Motor neuron (in vitro differentiated cells): ENCODE results near the gene TBC1D7. TPM values are rescaled to one million over a fixed set of nuclear protein-coding genes. Genes with fewer than 3 reads are reported as not detected.

Experiments
- ATAC-seq, 8 experiments: fragments of 200-7000 bp; cut with Tn5 transposase; replicated peaks in 6 of 8; 2 replicates each; pipeline ENCODE4 v1.8.0; 2021; ENCODE audit warnings: mild to moderate bottlenecking in 8 of 8, moderate library complexity in 8 of 8
- H3K27ac ChIP-seq, 2 donors: fragments of 250-450 bp; sonication (Bioruptor Pico); 2 replicates each; pipeline ENCODE4 v1.9.0; 2021; ENCODE audit warnings: antibody characterized with exemption in 2 of 2, mild to moderate bottlenecking in 2 of 2, moderate library complexity in 1 of 2
- H3K4me1 ChIP-seq, 2 donors: fragments of 250-450 bp; sonication (Bioruptor Pico); replicated peaks in 1 of 2; 2 replicates each; pipeline ENCODE4 v1.6.1; 2021; ENCODE audit warnings: antibody characterized with exemption in 2 of 2, mild to moderate bottlenecking in 2 of 2, moderate library complexity in 1 of 2
- H3K4me3 ChIP-seq, 5 donors: fragments of 250-450 bp; sonication (Bioruptor Pico); 2 replicates each; pipeline ENCODE4 v1.9.0; 2021; ENCODE audit warnings: antibody characterized with exemption in 5 of 5, mild to moderate bottlenecking in 5 of 5, moderate library complexity in 4 of 5
- WGBS, 10 experiments: fragments of 450-650 bp; shearing (Covaris generic); methylation state at CpG; one replicate each; pipeline ENCODE4 v1.0.0; 2022; 5-methylcytosine and 5-hydroxymethylcytosine counted together
- in situ Hi-C, 9 experiments: fragments of 400-800 bp; cut with MboI; loops; one replicate each; pipeline ENCODE4 v1.15.0; 2021; ENCODE audit warnings: low sequenced_read_pairs in 9 of 9, low pct_unique_long_range_greater_than_20kb in 2 of 9; ENCODE audit not compliant: unreplicated experiment in 9 of 9
- total RNA-seq, 8 experiments: library from RNA; unstranded; fragments of 300-600 nt; gene quantifications; 2 replicates each; pipeline versions ENCODE4 v1.2.3 to v1.2.4, GENCODE V29; 2022

TBC1D7 gene
- total RNA-seq, 8 experiments from 2014 or later = 18.1 to 29.0 (median 25.9) TPM

DNA sequence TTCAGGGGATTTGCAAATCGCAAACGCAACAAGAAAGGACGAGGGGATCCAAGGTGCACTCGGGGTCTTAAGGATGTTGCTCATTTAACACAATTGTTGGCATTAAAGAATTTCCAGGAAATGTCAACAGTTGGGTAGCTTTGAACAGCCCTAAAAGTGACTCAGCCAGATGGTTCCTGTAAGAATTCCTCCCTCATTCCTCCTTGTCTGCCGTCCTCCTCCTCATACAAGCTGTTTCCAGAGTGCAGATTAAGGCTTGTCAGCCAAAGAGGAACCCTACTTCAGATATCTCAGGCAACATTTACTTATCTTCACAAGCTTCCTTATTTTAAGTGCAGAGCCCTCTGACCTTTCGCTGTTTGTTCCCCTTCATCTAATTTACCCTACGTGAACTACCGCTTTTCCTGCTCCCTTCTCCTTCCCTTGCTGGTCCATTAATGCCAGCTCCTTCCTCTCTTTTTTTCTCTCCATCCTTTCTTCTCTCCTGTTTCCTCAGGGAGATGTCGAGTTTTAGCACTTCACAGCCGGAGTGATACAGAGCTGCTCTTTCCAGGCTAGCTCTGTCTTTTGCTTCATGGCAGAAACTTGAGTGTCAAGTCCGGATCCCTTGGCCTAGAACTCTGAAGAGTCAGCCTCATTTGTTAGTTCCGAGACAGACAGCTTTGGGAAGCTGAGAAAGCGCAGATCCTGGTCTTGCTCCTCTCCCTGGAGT lies 26.1 kb upstream of the TBC1D7 start:
- ATAC-seq = peak in 2 of 8 experiments; percentile 32 to 36
- in situ Hi-C loops = no loop called here
- Histone ChIP-seq H3K4me3 (no peak overlapping the region), H3K4me1 (peaks cover 4 to 8% of the 10 kb centered on the region in 2 donors), H3K27ac (no peak overlapping the region)
- WGBS, 10 experiments = 74 to 100% (median 90%) methylated on average over 2 to 13 of the region's 13 CpGs

DNA sequence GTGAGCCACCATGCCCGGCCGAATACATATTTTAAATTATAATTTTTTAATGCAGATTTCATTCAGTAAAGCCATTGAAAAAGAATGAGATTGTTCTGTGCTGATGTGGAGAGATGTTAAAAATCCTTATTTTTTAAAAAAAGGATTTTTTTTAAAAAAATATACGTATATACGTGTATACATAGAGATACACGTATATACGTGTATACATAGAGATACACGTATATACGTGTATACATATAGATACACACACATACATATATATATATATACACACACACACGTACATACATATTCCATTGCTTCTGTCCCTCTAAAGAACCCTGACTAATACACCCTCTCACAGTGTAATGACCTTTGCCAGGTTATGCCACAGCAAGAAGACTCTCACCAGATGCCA lies 23.8 kb upstream of the TBC1D7 start:
- in situ Hi-C loops = no loop called here
- WGBS, 10 experiments = 79 to 98% (median 94%) methylated on average over 6 to 9 of the region's 9 CpGs; no CpG with 5 or more reads in 1 of the 10 experiments
- H3K27ac ChIP-seq = no peak overlapping the region
- no peak overlapping the region for H3K4me3 ChIP-seq
- peaks cover 1 to 3% of the 10 kb centered on the region in 2 donors for H3K4me1 ChIP-seq
- no peak for ATAC-seq

DNA sequence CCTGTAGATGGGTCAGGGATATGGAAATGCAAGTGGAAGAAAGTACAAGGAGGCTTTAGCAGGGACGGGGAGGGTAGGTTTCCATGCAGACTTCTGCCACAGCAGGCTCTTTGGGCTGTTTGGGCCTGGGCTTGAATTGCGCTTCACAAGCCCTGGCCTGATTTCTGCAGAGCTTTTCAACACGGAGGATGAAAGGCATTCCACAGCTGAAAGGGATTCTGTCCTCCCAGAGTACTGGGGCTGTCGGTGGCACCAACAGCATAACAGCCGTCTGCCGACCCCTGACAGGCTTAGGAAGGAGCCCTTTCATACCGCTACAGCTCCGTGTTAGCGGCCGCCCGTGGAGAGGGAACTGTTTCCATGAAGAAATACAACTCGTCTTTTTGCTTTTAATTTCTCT lies 22.9 kb upstream of the TBC1D7 start:
- no peak overlapping the region for H3K27ac ChIP-seq
- in situ Hi-C loops = no loop called here
- H3K4me1 ChIP-seq = peaks cover 0 to 3% of the 10 kb centered on the region in 2 donors
- WGBS, 10 experiments = 35 to 89% (median 50%) methylated on average over 1 to 12 of the region's 12 CpGs; no CpG with 5 or more reads in 3 of the 10 experiments
- peak in 3 of 8 experiments; percentile 37 to 72 (median 53) for ATAC-seq
- no peak overlapping the region for H3K4me3 ChIP-seq

DNA sequence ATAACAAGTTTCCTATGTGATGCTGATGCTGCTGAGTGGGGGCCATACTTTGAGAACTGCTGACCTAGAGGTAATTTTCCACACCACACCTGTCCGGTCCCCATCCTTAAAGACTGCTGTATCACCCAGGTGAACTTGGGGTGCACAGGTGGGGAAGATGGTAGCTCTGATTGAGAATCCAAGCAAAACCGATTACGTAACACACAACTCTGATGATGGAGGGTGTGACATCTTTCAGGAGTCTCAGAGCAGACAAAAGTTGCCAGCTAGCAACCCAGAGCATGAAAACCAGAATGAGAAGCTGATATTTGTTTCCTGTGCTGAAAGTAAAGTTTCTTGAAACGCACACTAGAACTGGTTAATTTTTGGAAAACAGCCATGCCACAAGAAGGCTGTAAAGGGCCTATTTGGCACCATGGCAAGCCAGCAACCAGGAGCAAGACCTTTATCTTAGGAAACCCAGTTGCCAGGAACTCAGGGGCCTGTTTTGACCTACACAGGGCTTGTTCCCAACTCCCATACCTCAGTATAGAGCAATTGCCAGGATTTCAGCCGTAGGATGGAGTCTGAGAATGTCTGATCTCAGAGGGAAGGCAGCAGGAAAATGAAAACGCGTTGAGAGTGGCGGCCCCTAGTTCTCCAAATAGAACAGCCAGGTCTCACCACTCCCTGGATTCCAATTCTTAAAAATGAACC lies 21.6 kb upstream of the TBC1D7 start:
- peaks cover 0 to 3% of the 10 kb centered on the region in 2 donors for H3K4me1 ChIP-seq
- in situ Hi-C loops = loop anchor here in 7 of 9 experiments (10.0 to 25.0 kb wide), 5 partner anchors 187 to 712 kb away; partner anchors contain the start of gene SIRT5 (in 3 of the 7)
- no peak overlapping the region for H3K27ac ChIP-seq
- H3K4me3 ChIP-seq = no peak overlapping the region
- ATAC-seq = no peak
- 83 to 100% (median 93%) methylated on average over 1 to 8 of the region's 8 CpGs; no CpG with 5 or more reads in 2 of the 10 experiments for WGBS, 10 experiments

DNA sequence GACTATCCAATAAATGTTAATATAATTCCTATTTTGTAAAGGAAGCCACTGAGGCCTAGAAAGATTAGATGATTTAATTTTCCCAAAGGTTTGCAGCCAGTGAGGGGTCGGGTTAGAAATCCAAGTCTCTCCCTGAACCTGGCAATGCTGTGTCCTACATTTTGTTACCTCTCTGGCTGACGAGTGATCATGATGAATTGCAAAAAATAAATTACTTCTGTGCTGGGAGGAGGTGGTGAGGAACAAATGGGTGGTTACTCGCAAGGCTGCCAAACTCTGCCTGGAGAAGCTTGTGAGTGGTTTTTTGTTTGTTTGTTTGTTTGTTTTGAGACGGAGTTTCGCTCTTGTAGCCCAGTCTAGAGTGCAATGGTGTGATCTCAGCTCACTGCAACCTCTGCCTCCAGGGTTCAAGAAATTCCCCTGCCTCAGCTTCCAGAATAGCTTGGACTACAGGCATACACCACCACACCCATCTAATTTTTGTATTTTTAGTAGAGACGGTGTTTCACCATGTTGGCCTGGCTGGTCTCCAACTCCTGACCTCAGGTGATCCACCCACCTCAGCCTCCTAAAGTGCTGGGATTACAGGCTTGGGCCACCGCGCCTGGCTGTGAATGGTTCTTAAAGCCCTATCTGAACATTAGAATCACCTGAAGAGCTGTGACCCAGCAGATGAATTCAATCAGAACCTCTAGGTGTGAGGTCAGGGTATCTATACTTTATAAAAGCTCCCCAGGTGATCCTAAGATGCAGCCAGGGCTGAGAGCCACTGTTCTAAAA lies 20.2 kb upstream of the TBC1D7 start:
- in situ Hi-C loops = loop anchor here in 7 of 9 experiments (10.0 to 25.0 kb wide), 5 partner anchors 189 to 714 kb away; partner anchors contain the start of gene SIRT5 (in 3 of the 7)

DNA sequence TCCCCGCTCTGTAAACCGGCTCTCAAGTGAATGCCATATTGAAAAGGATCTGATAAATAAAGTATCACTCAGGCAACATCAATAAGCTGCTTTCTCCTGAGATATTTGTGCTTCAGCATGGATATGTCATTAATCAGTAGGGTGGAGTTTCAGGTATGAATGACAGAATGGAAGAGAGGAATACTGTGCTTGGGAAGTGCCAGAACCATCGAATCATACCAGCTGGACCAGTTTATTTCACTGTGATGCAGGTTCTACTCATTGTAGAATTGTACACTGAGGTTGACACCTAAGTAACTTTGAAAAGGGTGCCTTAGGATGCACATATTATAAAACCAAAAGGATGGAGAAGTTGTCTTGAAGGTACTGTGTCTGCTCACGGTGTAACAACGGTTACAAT lies 17.9 kb upstream of the TBC1D7 start:
- H3K4me1 ChIP-seq = peaks cover 0 to 3% of the 10 kb centered on the region in 2 donors
- ATAC-seq = no peak
- WGBS, 10 experiments = 49 to 100% (median 92%) methylated on average over 1 to 5 of the region's 5 CpGs
- no peak overlapping the region for H3K4me3 ChIP-seq
- H3K27ac ChIP-seq = no peak overlapping the region
- in situ Hi-C loops = loop anchor here in 7 of 9 experiments (10.0 to 25.0 kb wide), 5 partner anchors 191 to 716 kb away; partner anchors contain the start of gene SIRT5 (in 3 of the 7)

More for the DNA sequence above, 20.2 kb upstream of the TBC1D7 start:
- Histone ChIP-seq H3K4me3 (no peak overlapping the region), H3K27ac (no peak overlapping the region), H3K4me1 (peaks cover 0 to 3% of the 10 kb centered on the region in 2 donors)
- peak in 2 of 8 experiments; percentile 37 to 73 for ATAC-seq
- 31 to 100% (median 78%) methylated on average over 1 to 6 of the region's 8 CpGs; no CpG with 5 or more reads in 1 of the 10 experiments for WGBS, 10 experiments

DNA sequence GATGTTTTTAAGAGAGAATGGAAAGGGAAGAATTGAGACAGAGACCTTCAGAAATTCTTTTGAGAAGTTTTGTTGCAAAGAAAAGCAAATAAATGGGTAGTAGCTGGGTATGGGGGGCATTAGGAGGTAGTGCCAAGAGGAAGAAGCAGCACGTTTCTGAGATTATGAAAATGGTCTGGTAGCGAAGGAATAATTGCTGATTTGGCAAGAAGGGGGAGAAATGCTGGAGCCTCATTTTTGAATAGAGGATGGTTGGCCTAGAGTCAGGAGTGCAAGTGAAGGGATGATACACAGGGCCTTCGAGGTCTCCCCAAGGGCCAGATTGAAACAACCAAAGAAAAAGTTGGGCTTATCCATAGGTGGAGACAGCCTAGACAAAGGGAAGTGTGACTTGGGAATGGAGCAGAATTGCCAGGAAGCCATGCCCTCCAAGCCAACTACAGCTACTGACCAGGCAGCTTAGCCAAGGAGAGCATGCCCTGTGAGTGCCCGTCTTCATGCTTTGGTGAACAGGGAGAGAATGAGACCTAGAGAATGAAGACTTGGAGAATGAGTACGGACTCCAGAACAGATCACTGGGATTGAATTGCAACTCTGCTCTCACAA lies 14.2 kb upstream of the TBC1D7 start:
- in situ Hi-C loops = loop anchor here in 7 of 9 experiments (10.0 to 25.0 kb wide), 5 partner anchors 195 to 720 kb away; partner anchors contain the start of gene SIRT5 (in 3 of the 7)
- H3K4me1 ChIP-seq = no peaks in the 10 kb centered on the region
- no peak for ATAC-seq
- H3K27ac ChIP-seq = no peak overlapping the region
- H3K4me3 ChIP-seq = no peak overlapping the region
- 20 to 97% (median 71%) methylated on average over 1 to 5 of the region's 5 CpGs for WGBS, 10 experiments

DNA sequence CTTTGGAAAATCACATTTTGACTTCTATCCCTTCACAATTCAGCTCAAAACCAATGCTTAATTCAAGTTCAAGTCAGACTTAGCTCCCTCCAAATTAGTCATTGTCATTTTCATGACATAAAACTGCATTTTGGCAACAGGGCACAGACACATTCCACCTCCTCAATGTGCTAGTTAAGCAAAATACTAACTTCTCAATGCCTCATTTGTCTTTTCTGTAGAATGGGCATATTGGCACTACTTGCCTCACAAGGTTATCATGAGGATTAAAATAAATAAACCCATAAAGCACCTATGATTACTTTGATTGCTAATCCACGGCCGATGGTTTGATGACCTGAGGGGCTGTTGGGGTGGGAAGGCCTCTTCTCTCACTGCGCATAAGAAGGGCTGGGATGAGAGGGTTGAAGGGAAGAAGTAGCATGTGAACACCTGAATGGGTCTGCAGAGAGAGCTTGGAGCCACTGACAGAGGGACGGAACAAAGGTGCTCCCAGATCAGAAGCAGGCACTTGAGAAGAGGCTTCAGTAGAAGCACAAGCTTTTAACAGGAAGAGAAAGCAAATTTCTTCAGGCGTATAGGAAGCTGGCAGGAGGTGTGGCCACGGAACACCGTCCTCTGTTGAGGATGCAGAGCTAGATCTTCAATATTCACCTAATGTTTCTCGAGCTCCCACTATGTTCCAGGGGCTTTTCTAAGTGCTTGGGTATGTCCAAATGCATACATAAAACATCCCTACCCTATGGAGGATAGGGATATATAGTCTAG lies 11.7 kb upstream of the TBC1D7 start:
- Histone ChIP-seq H3K27ac (no peak overlapping the region), H3K4me3 (no peak overlapping the region), H3K4me1 (no peaks in the 10 kb centered on the region)
- WGBS, 10 experiments = 67 to 100% (median 82%) methylated on average over 1 to 8 of the region's 8 CpGs; no CpG with 5 or more reads in 3 of the 10 experiments
- in situ Hi-C loops = loop anchor here in 7 of 9 experiments (10.0 to 25.0 kb wide), 6 partner anchors 197 to 722 kb away; partner anchors contain the start of gene SIRT5 (in 3 of the 7)
- ATAC-seq = no peak

DNA sequence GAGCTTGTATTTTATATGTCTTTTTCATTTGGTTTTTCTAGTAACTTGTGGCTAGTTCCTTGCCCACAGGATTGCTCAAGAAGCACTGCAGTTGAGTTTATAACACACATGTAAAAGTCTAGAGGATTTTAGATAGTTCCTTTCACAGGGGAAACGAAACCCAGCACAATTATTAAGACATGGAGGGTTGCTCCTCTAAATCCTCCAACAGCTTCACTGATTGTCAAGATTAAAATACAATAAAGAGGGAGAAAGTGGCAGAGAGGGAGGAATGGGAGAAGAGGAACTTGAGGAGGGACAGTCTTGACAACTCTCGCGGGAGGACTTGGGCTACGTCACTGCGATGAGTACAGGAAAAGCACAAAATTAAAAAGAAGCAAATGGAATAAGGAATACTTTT lies 9.7 kb upstream of the TBC1D7 start:
- in situ Hi-C loops = loop anchor here in 7 of 9 experiments (10.0 to 25.0 kb wide), 5 partner anchors 199 to 724 kb away; partner anchors contain the start of gene SIRT5 (in 2 of the 7)
- WGBS, 10 experiments = 60 to 97% (median 88%) methylated on average over 1 to 5 of the region's 5 CpGs; no CpG with 5 or more reads in 1 of the 10 experiments
- no peaks in the 10 kb centered on the region for H3K4me1 ChIP-seq
- no peak overlapping the region for H3K4me3 ChIP-seq
- no peak overlapping the region for H3K27ac ChIP-seq
- ATAC-seq = no peak

DNA sequence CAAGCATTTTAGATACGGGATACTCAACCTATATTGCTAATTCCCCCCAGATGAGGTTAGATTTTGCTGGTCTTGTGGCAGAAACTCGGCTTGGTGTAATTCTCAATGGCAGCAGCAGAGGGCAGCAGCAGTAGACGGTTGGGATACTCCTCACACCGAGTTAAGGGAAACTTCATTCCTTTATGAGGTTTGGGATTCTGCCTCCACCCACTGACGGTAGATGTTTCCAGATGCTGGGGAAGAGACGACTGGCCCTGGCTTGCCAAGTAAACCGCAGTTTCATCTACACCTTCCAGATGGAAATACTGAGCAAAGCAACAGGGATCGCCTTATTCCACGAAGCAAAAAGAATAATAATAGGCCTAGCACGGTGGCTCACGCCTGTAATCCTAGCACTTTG lies 8.2 kb upstream of the TBC1D7 start:
- Histone ChIP-seq H3K4me1 (no peaks in the 10 kb centered on the region), H3K27ac (no peak overlapping the region), H3K4me3 (peak overlapping the region in 1 of 5 donors; percentile 2)
- WGBS, 10 experiments = 0 to 33% (median 7%) methylated on average over 2 to 8 of the region's 11 CpGs
- peak; percentile 60 to 99 (median 76) for ATAC-seq
- in situ Hi-C loops = loop anchor here in 7 of 9 experiments (10.0 to 25.0 kb wide), 5 partner anchors 201 to 726 kb away; partner anchors contain the start of gene SIRT5 (in 2 of the 7)

DNA sequence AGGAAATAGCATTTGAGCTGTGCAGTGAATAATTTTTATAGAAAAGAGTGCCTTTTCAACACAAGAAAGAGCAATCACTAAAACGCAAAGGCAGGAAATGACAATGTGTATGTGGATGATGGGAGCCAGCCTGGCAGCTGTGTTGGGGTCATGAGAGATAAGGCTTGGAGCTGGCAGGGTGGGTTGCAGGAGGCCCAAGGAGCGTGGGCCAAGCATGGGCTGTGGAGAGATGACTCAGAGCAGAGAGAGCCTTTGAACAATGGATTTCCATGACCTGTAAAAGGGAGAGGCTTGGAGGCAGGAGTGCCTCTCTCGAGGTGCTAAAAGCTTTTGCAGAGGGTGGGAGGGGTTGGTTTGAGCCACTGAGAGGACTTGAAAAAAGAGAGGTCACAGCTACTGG lies 6.6 kb upstream of the TBC1D7 start:
- Histone ChIP-seq H3K27ac (no peak overlapping the region), H3K4me3 (no peak overlapping the region), H3K4me1 (no peaks in the 10 kb centered on the region)
- WGBS, 10 experiments = 20 to 100% (median 66%) methylated on average over 1 to 3 of the region's 3 CpGs; no CpG with 5 or more reads in 4 of the 10 experiments
- in situ Hi-C loops = loop anchor here in 7 of 9 experiments (10.0 to 25.0 kb wide), 5 partner anchors 202 to 727 kb away; partner anchors contain the start of gene SIRT5 (in 2 of the 7)
- no peak for ATAC-seq
